ENCODE measurements around the gene GMPPA. TPM values are rescaled to one million over a fixed set of nuclear protein-coding genes. Genes with fewer than 3 reads are reported as not detected.

The GMPPA gene
- total and polyA plus RNA-seq, 7 donors, result 14.4 to 33.8 (median 20.0) TPM

DNA sequence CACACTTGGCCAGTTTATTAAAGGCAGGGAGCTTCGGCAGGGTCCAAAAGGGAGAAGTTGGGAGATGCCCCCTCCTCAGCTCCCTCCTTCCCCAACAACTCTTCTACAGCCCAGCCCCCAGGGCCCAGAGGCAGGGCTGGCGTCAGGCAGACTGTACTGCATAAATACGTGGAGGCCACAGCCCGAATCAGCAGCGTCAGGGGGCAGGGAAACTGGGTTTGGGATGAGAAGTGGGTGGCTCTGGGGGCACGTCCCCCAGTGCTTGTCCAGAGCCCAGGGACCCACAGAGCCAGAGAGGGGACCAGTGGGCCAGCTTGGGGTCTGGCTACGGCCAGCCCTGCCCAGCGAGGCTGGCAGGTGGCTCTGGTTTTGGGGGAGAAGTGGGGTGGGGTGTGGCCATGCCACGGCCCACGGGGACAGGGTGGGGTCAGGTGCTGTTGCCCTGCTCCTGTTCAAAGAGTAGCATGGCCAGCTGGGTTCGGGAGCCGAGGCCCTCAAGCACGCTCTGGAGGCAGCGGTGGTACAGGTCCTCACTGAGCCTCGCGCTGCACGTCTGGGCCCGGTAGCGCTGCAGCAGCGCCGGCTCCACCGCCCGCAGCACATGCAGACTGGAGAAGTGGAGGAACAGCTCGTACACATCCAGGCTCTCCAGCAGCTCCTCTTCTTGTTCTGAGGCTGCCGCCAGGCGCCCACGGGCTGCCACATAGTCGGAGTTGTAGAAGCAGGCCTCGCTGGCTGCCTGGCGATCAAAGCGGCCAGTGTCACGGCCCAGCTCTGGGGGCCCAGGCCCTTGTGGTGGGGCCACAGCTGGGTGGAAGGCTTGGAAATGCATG is 40.5 kb downstream of the GMPPA start:
- DNase-seq (no peak), ATAC-seq (no peak)
- H3K9me3 ChIP-seq, result no peaks in the 10 kb centered on the region
- peaks cover 16% of the 10 kb centered on the region for H3K4me1 ChIP-seq
- H3K27ac ChIP-seq, result no peak overlapping the region
- H3K4me3 ChIP-seq, result no peak overlapping the region
- intact Hi-C loops (cut with DNase I), result loop anchor here in 1 of 2 donors (10.0 kb wide), 1 partner anchor 374 kb away; the partner anchor contains the start of gene NHEJ1
- peaks cover 0 to 29% of the 10 kb centered on the region in 2 donors for H3K36me3 ChIP-seq (ENCODE audit: insufficient read depth in 1 of 2, low read depth in 1 of 2)
- no peaks in the 10 kb centered on the region for H3K27me3 ChIP-seq (ENCODE audit: insufficient read depth in 3 of 3, low read length in 2 of 3)
- 89 to 91% (median 91%) methylated on average over 32 of the region's 32 CpGs for WGBS, 3 donors
- TF ChIP-seq, protein P1, sequence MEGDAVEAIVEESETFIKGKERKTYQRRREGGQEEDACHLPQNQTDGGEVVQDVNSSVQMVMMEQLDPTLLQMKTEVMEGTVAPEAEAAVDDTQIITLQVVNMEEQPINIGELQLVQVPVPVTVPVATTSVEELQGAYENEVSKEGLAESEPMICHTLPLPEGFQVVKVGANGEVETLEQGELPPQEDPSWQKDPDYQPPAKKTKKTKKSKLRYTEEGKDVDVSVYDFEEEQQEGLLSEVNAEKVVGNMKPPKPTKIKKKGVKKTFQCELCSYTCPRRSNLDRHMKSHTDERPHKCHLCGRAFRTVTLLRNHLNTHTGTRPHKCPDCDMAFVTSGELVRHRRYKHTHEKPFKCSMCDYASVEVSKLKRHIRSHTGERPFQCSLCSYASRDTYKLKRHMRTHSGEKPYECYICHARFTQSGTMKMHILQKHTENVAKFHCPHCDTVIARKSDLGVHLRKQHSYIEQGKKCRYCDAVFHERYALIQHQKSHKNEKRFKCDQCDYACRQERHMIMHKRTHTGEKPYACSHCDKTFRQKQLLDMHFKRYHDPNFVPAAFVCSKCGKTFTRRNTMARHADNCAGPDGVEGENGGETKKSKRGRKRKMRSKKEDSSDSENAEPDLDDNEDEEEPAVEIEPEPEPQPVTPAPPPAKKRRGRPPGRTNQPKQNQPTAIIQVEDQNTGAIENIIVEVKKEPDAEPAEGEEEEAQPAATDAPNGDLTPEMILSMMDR (IDR thresholded peaks at IDR 0.05), result no peak

DNA sequence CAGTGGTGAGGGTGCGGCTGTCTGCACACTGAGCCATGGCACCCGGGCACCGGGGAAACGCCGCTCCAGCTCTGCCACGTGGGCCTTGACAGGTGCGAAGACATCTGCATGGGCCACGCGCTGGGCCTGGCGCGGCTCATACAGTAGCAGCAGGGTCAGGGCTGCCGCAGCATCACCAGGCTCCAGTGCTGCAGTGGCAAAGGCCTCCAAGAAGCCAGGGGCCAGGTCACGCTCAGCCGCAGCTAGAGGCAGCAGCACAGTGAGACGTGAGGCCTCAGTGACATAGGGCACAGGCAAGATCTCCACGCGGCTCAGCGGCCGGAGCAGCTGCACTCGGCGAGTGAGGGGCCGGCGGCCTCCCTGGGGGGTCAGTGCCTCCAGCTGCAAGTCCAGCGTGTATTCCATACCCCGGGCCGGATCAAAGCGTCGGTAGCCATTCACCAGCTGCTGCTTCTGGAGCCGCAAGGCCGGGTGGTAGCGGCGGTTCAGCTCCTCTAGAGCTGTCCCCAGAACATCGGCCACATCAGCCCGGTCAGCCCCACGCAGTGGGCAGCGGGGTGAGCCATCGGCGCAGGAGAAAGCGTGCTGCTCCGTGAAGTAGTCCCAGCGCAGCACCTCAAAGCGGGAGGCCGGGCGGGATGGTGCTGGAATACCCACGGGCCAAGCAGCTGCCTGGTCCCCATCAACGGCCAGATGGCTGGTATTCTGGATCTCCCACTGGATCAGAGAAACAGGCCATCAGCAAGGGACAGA is 41.4 kb downstream of the GMPPA start:
- Histone ChIP-seq H3K36me3 (ENCODE audit: insufficient read depth in 1 of 2, low read depth in 1 of 2) (peaks cover 0 to 29% of the 10 kb centered on the region in 2 donors), H3K9me3 (no peaks in the 10 kb centered on the region), H3K27me3 (ENCODE audit: insufficient read depth in 3 of 3, low read length in 2 of 3) (no peaks in the 10 kb centered on the region), H3K4me3 (no peak overlapping the region), H3K27ac (no peak overlapping the region), H3K4me1 (peaks cover 23% of the 10 kb centered on the region)
- no peak for ATAC-seq
- WGBS, 3 donors, result 86 to 88% (median 87%) methylated on average over 45 to 46 of the region's 46 CpGs
- TF ChIP-seq, protein P1 (IDR thresholded peaks at IDR 0.05), result no peak
- no peak for DNase-seq
- intact Hi-C loops (cut with DNase I), result loop anchor here (2.0 to 10.0 kb wide), 4 partner anchors 103 to 375 kb away; partner anchors contain the start of genes CNPPD1 (in 1 of the 2), NHEJ1 (in 1 of the 2), RETREG2 (in 1 of the 2) and SLC23A3 (in 1 of the 2)

DNA sequence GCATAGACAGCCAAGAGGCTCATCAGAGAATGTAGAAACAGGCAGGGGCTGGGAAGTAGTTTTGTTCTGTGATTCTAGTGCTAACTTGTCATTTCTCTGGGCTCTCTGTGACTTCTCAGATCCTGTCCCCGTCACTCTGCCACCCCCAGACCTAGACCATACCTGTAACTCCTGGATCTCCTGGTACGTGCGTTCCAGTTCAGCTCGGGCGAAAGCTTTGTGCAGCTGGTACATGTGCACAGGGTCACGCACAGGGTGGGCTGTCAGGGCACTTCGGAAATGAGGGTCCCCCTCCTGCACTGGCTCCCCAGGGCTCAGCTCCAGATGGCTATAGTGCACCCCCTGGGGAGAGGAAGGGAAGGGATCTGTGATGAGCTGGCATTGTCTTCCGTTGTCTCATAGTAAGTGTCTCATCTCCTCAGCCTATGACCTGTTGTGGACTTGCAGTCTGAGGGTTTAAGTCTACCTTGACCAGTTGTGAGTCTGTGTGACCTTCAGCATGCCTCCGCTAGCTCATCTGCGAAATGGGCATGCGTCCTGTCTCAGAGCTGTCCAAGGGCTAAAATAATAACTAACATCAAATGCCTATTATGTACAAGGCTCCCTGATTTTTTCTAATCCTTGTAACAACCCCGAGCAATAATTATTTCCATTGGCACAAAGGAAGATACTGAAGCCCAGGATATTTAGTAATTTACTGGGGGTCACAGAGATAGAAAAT is 42.3 kb downstream of the GMPPA start:
- ATAC-seq, result no peak
- no peak for DNase-seq
- WGBS, 3 donors, result 90 to 92% (median 90%) methylated on average over 12 of the region's 12 CpGs
- no peaks in the 10 kb centered on the region for H3K27me3 ChIP-seq (ENCODE audit: insufficient read depth in 3 of 3, low read length in 2 of 3)
- H3K27ac ChIP-seq, result no peak overlapping the region
- no peaks in the 10 kb centered on the region for H3K9me3 ChIP-seq
- TF ChIP-seq, protein P1 (IDR thresholded peaks at IDR 0.05), result no peak
- H3K4me1 ChIP-seq, result peaks cover 23% of the 10 kb centered on the region
- peaks cover 0 to 29% of the 10 kb centered on the region in 2 donors for H3K36me3 ChIP-seq (ENCODE audit: insufficient read depth in 1 of 2, low read depth in 1 of 2)
- H3K4me3 ChIP-seq, result no peak overlapping the region
- intact Hi-C loops (cut with DNase I), result loop anchor here (2.0 to 10.0 kb wide), 3 partner anchors 102 to 366 kb away; partner anchors contain the start of genes CNPPD1 (in 1 of the 2), RETREG2 (in 1 of the 2) and SLC23A3 (in 1 of the 2)

DNA sequence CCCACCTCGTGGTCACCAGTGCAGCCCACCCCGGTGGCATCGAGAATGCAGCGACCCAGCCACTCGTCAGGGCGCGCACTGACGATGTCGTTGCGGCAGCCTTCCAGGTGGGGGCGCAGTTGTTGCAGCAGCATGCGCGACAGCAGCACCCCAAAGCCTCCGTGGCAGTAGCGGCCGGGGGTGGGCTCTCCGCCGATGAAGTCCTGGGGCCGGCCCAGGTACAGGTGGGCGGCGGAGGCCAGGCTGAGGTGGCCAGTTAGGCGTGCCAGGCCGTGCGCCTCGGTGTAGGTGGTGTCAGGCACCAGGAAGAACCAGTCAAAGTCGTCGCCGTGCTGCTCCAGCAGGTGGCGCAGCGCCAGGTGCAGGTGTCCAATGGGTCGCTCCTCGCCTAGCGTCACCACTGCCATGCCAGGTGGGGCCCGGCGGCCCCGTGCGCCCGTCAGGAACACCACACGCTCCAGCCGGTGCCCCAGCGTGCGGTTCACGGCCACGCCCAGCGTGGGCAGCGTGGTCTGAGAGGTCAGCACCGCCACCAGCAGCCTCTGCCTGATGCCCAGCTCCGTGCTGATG is 43.0 kb downstream of the GMPPA start:
- 14 to 22% (median 15%) methylated on average over 47 to 48 of the region's 48 CpGs for WGBS, 3 donors
- TF ChIP-seq, protein P1 (IDR thresholded peaks at IDR 0.05), result peak; percentile 80
- H3K9me3 ChIP-seq, result no peaks in the 10 kb centered on the region
- intact Hi-C loops (cut with DNase I), result loop anchor here (2.0 to 10.0 kb wide), 3 partner anchors 101 to 367 kb away; partner anchors contain the start of genes CNPPD1 (in 1 of the 2), RETREG2 (in 1 of the 2) and SLC23A3 (in 1 of the 2)
- H3K36me3 ChIP-seq (ENCODE audit: insufficient read depth in 1 of 2, low read depth in 1 of 2), result peaks cover 0 to 29% of the 10 kb centered on the region in 2 donors
- no peak overlapping the region for H3K27ac ChIP-seq
- H3K4me1 ChIP-seq, result peaks cover 23% of the 10 kb centered on the region
- DNase-seq, result peak; percentile 74 to 87
- ATAC-seq, result peak; percentile 30 to 49 (median 31)
- H3K27me3 ChIP-seq (ENCODE audit: insufficient read depth in 3 of 3, low read length in 2 of 3), result no peaks in the 10 kb centered on the region
- H3K4me3 ChIP-seq, result peak overlapping the region; percentile 38

Data from psoas muscle (tissue), 8 donors.